HG02571 (cell line): ENCODE data around the gene PDZRN3.

ENCODE experiments used
- ATAC-seq: cut with Tn5 transposase; IDR thresholded peaks from one replicate; pipeline ENCODE4 v1.9.1; 2021; ENCODE audit warnings: mild to moderate bottlenecking, moderate library complexity; ENCODE audit not compliant: unreplicated experiment

The PDZRN3 gene

GRCh38 chr3:73432023-73432705 is 192.6 kb downstream of the PDZRN3 start:
- ATAC-seq, result no peak

- ATAC-seq, result no peak
These were observed 193.4 kb downstream of the PDZRN3 start for GRCh38 chr3:73431183-73431900.

- no peak for ATAC-seq
These were observed 197.6 kb downstream of the PDZRN3 start for GRCh38 chr3:73427048-73427706.

GRCh38 chr3:73426606-73427005 is 198.1 kb downstream of the PDZRN3 start:
- ATAC-seq, result no peak

- no peak for ATAC-seq
These were observed 201.6 kb downstream of the PDZRN3 start for GRCh38 chr3:73423116-73423515.

GRCh38 chr3:73422571-73422970 is 202.2 kb downstream of the PDZRN3 start:
- ATAC-seq, result no peak

- ATAC-seq, result no peak
These were observed 204.8 kb downstream of the PDZRN3 start for GRCh38 chr3:73419942-73420341.

- ATAC-seq, result no peak
These were observed 205.4 kb downstream of the PDZRN3 start for GRCh38 chr3:73419179-73419803.

GRCh38 chr3:73418681-73419080 is 206.1 kb downstream of the PDZRN3 start:
- ATAC-seq, result no peak

GRCh38 chr3:73415118-73415517 is 209.6 kb downstream of the PDZRN3 start:
- ATAC-seq, result no peak

- ATAC-seq, result no peak
These were observed 211.1 kb downstream of the PDZRN3 start for GRCh38 chr3:73413619-73414018.

- no peak for ATAC-seq
These were observed 212.7 kb downstream of the PDZRN3 start for GRCh38 chr3:73411993-73412392.

GRCh38 chr3:73411545-73411944 is 213.2 kb downstream of the PDZRN3 start:
- ATAC-seq, result no peak

- ATAC-seq, result no peak
These were observed 215.5 kb downstream of the PDZRN3 start for GRCh38 chr3:73409138-73409763.

GRCh38 chr3:73408634-73409033 is 216.1 kb downstream of the PDZRN3 start:
- no peak for ATAC-seq

GRCh38 chr3:73407577-73407976 is 217.2 kb downstream of the PDZRN3 start:
- no peak for ATAC-seq

GRCh38 chr3:73405853-73406252 is 218.9 kb downstream of the PDZRN3 start:
- ATAC-seq, result no peak

GRCh38 chr3:73405000-73405399 is 219.7 kb downstream of the PDZRN3 start:
- no peak for ATAC-seq

GRCh38 chr3:73404435-73404834 is 220.3 kb downstream of the PDZRN3 start:
- ATAC-seq, result no peak

- no peak for ATAC-seq
These were observed 221.3 kb downstream of the PDZRN3 start for GRCh38 chr3:73403444-73403843.

- no peak for ATAC-seq
These were observed 223.0 kb downstream of the PDZRN3 start for GRCh38 chr3:73401616-73402279.
